Stomach (tissue), 9 donors: Measurements from ENCODE around the gene FIBP. TPM values are rescaled to one million over a fixed set of nuclear protein-coding genes. Genes with fewer than 3 reads are reported as not detected.

Experiments
- DNase-seq, 2 donors: peaks; one replicate each; pipeline versions ENCODE4 v3.0.0 to v3.0.0-alpha.2; 2013 to 2019
- H3K27ac ChIP-seq, 5 donors: fragments of 200-600 bp in 4 of 5; sonication (generic) in 4 of 5; one replicate each; pipeline ENCODE4 v1.5.1; 2013 to 2019; ENCODE audit warnings: mild to moderate bottlenecking in 1 of 5, moderate library complexity in 1 of 5
- H3K27me3 ChIP-seq, 3 donors: fragments of 200-600 bp; sonication (generic); one replicate each; pipeline ENCODE4 v1.5.1; 2017 to 2019; ENCODE audit warnings: mixed run types in 1 of 3
- H3K36me3 ChIP-seq, 4 donors: fragments of 200-600 bp; sonication (generic); 1 replicate in 3 of 4; 2 replicates in 1 of 4; pipeline ENCODE4 v1.5.1; 2016 to 2019
- H3K4me1 ChIP-seq, 4 donors: fragments of 200-600 bp; sonication (generic); one replicate each; pipeline ENCODE4 v1.5.1; 2016 to 2019
- H3K4me3 ChIP-seq, 4 donors: fragments of 200-600 bp; sonication (generic) in 3 of 4; one replicate each; pipeline ENCODE4 v1.5.1; 2016 to 2019; ENCODE audit warnings: mild to moderate bottlenecking in 1 of 4
- H3K9me3 ChIP-seq, 4 donors: fragments of 200-600 bp; sonication (generic); one replicate each; pipeline ENCODE4 v1.5.1; 2016 to 2019
- CTCF ChIP-seq, 7 experiments: fragments of 450-650 bp in 4 of 7; fragments of 200-600 bp in 3 of 7; sonication (generic) in 3 of 7; IDR thresholded peaks; one replicate each; pipeline ENCODE4 v1.5.1; 2016 to 2019; ENCODE audit warnings: antibody characterized with exemption in 7 of 7, control low read depth in 2 of 7, mild to moderate bottlenecking in 1 of 7
- EP300 ChIP-seq: sonication (generic); formaldehyde crosslinking; IDR thresholded peaks from one replicate; pipeline ENCODE4 v1.6.1; 2017; ENCODE audit warnings: antibody characterized with exemption
- POLR2A ChIP-seq, 4 donors: fragments of 450-650 bp; IDR thresholded peaks; one replicate each; pipeline ENCODE4 v1.6.1; 2016; ENCODE audit warnings: antibody characterized with exemption in 4 of 4, control low read depth in 2 of 4, mild to moderate bottlenecking in 1 of 4, moderate library complexity in 1 of 4
- POLR2AphosphoS5 ChIP-seq, 3 donors: sonication (generic); formaldehyde crosslinking; IDR thresholded peaks; one replicate each; pipeline ENCODE4 v1.6.1; 2016; ENCODE audit warnings: antibody characterized with exemption in 3 of 3
- WGBS, 5 donors: extraction: QIAGEN DNeasy Blood & Tissue Kit in 3 of 5; methylation state at CpG; one replicate each; pipeline versions ENCODE4 v1.1.5 to v1.1.7; 2013 to 2018; 5-methylcytosine and 5-hydroxymethylcytosine counted together
- intact Hi-C: fragments of 100-400 bp; cut with DNase I; formaldehyde crosslinking; loops from one replicate; pipeline ENCODE4 v1.15.1; 2023; ENCODE audit warnings: low total_unique reads
- polyA plus RNA-seq, 3 donors: library from polyadenylated mRNA; stranded (reverse); fragments of 200-250 nt; gene quantifications; one replicate each; pipeline ENCODE4 v1.2.3, GENCODE V29; 2013
- total RNA-seq, 5 donors: library from RNA; depleted of rRNA; stranded (reverse); fragments of >200 nt; gene quantifications; one replicate each; pipeline versions ENCODE4 v1.1.0 to v1.2.3, GENCODE V29; 2014 to 2016
- donor health status: healthy with polysubstance abuse.
- donor health status: Bipolar disorder and iron deficiency.
- donor health status: healthy.

FIBP gene
- total and polyA plus RNA-seq, 8 donors, result 25.4 to 488 (median 70.2) TPM

GRCh38 chr11:65866509-65867283 is 21.6 kb downstream of the FIBP start:
- H3K9me3 ChIP-seq, result no peaks in the 10 kb centered on the region
- intact Hi-C loops, result no loop called here
- H3K27me3 ChIP-seq, result no peaks in the 10 kb centered on the region
- TF ChIP-seq EP300 (no peak), CTCF (IDR thresholded peaks at IDR 0.05) (no peak), POLR2A (IDR thresholded peaks at IDR 0.05) (no peak), POLR2AphosphoS5 (IDR thresholded peaks at IDR 0.05) (no peak)
- no peak overlapping the region for H3K27ac ChIP-seq
- H3K4me1 ChIP-seq, result peaks cover 18 to 59% (median 36%) of the 10 kb centered on the region in 4 donors
- H3K36me3 ChIP-seq, result peaks cover 43 to 91% (median 79%) of the 10 kb centered on the region in 4 donors
- DNase-seq, result no peak
- 83 to 89% (median 86%) methylated on average over 18 to 21 of the region's 21 CpGs for whole genome bisulfite sequencing, 5 donors
- no peak overlapping the region for H3K4me3 ChIP-seq

GRCh38 chr11:65865550-65866172 is 22.6 kb downstream of the FIBP start:
- no peak for DNase-seq
- Histone ChIP-seq H3K36me3 (peaks cover 43 to 88% (median 78%) of the 10 kb centered on the region in 4 donors), H3K9me3 (no peaks in the 10 kb centered on the region), H3K4me1 (peaks cover 14 to 58% (median 35%) of the 10 kb centered on the region in 4 donors), H3K4me3 (no peak overlapping the region), H3K27me3 (no peaks in the 10 kb centered on the region), H3K27ac (no peak overlapping the region)
- intact Hi-C loops, result no loop called here
- WGBS, 5 donors, result 75 to 91% (median 85%) methylated on average over 9 of the region's 9 CpGs
- TF ChIP-seq CTCF (IDR thresholded peaks at IDR 0.05) (no peak), POLR2AphosphoS5 (IDR thresholded peaks at IDR 0.05) (no peak), EP300 (no peak), POLR2A (IDR thresholded peaks at IDR 0.05) (no peak)

GRCh38 chr11:65864706-65865471 is 23.4 kb downstream of the FIBP start:
- DNase-seq, result no peak
- no peak for TF ChIP-seq POLR2A (IDR thresholded peaks at IDR 0.05)
- TF ChIP-seq POLR2AphosphoS5 (IDR thresholded peaks at IDR 0.05), result no peak
- no peak for TF ChIP-seq EP300
- no peak for TF ChIP-seq CTCF (IDR thresholded peaks at IDR 0.05)
- H3K27ac ChIP-seq, result no peak overlapping the region
- peaks cover 43 to 83% (median 74%) of the 10 kb centered on the region in 4 donors for H3K36me3 ChIP-seq
- peaks cover 13 to 53% (median 33%) of the 10 kb centered on the region in 4 donors for H3K4me1 ChIP-seq
- intact Hi-C loops, result no loop called here
- WGBS, 5 donors, result 84 to 93% (median 87%) methylated on average over 18 of the region's 18 CpGs
- H3K4me3 ChIP-seq, result no peak overlapping the region
- H3K9me3 ChIP-seq, result no peaks in the 10 kb centered on the region
- no peaks in the 10 kb centered on the region for H3K27me3 ChIP-seq
